ENCODE measurements around the gene MYO18A. TPM values are rescaled to one million over a fixed set of nuclear protein-coding genes. Genes with fewer than 3 reads are reported as not detected.

The MYO18A gene
- total and polyA plus RNA-seq, 2 of the 4 experiments (the other 2 are of a cell fraction): 22.4 to 39.1 TPM

DNA sequence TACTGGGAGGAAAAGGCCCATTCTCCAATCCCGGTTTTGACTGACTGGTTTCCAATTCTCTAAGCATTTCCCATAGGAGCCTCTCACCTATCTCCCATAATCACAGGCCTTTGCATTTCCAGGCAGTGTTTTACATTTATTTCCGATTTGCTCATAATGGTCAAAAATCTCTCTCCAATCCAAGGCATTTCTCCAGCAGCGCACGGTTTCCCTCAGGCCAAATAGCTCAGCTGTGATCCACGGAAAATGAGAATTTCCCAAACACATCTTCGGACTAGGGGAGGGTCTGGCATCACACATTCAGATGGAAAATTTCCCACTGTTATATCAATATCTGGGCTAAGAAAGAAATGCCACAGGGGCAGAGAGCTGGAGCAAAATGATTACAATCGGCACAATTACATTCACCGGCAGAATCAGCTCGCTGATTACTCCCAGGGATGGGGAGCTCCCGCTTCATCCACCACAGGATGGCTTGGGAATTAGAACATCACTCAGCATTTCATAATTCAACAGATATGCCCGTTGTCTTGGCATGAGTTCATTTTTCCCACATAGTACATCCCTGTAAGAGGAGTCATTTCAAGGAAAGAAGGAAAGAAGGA, 130.6 kb downstream of the MYO18A start:
- POLR2A ChIA-PET (ENCODE audit: unreplicated experiment): no interaction called here
- H3K14ac ChIP-seq (replicated peaks; ENCODE audit: low read depth, low read length): no peak overlapping the region
- no peak overlapping the region for H2BK20ac ChIP-seq (ENCODE audit: low read depth, low read length)
- intact Hi-C loops (cut with micrococcal nuclease) (loop anchor here (10.0 kb wide), 1 partner anchor 85 kb away; no protein-coding TSS in a partner anchor), in situ Hi-C loops (cut with MboI; ENCODE audit: low sequenced_read_pairs) (loop anchor here (10.0 kb wide), 1 partner anchor 55 kb away; no protein-coding TSS in a partner anchor), dilution Hi-C loops (cut with HindIII; ENCODE audit: low sequenced_read_pairs, unreplicated experiment) (no loop called here)
- no peak overlapping the region for H4K91ac ChIP-seq (ENCODE audit: insufficient read depth, low read depth, low read length)
- no peak overlapping the region for H2BK5ac ChIP-seq (ENCODE audit: low read depth, low read length, poor library complexity, severe bottlenecking)
- no peak overlapping the region for H2BK120ac ChIP-seq (ENCODE audit: low read depth, low read length)
- no peak overlapping the region for H3K23ac ChIP-seq (ENCODE audit: low read depth, low read length)
- H3K79me1 ChIP-seq (ENCODE audit: low read depth in 1 of 2, low read length in 2 of 2): no peaks in the 10 kb centered on the region
- H2AK9ac ChIP-seq (replicated peaks; ENCODE audit: low read depth, low read length, poor library complexity): no peak overlapping the region
- H3K4ac ChIP-seq (ENCODE audit: low read depth, low read length): no peak overlapping the region
- ATAC-seq (ENCODE audit: low read depth) (no peak), DNase-seq (no peak)
- no peak for TF ChIP-seq MXI1 (IDR thresholded peaks at IDR 0.05; ENCODE audit: borderline replicate concordance, low read depth, low read length)
- H4K8ac ChIP-seq (ENCODE audit: low read depth in 2 of 2, low read length in 2 of 2): no peak overlapping the region
- H4K5ac ChIP-seq (ENCODE audit: low read depth, low read length): no peak overlapping the region
- no peak overlapping the region for H2BK15ac ChIP-seq (ENCODE audit: low read depth, low read length)
- H4K20me1 ChIP-seq (ENCODE audit: insufficient read depth, low read length): no peaks in the 10 kb centered on the region
- no peaks in the 10 kb centered on the region for H3K4me1 ChIP-seq (ENCODE audit: control insufficient read depth, insufficient read depth, low read length)
- no peak overlapping the region for H3K4me2 ChIP-seq (ENCODE audit: low read depth, low read length)
- no peak overlapping the region for H2AFZ ChIP-seq (replicated peaks; ENCODE audit: low read length, poor library complexity)
- H3K18ac ChIP-seq (ENCODE audit: low read depth, low read length): no peak overlapping the region
- no peak overlapping the region for H2AK5ac ChIP-seq (ENCODE audit: low read depth, low read length)
- 89% methylated on average over 4 of the region's 11 CpGs; no CpG with 5 or more reads in 1 of the 2 experiments for WGBS, 2 experiments (ENCODE audit: extremely low coverage in 2 of 2, insufficient read length in 1 of 2)
- BruUV-seq (replicated peaks): no TSS peak
- H3K9me1 ChIP-seq (ENCODE audit: insufficient read depth, low read length): peaks cover 2% of the 10 kb centered on the region; the same call in 1 of the 2 replicates
- H3K4me3 ChIP-seq (ENCODE audit: insufficient read depth, low read depth, low read length): no peak overlapping the region
- H3K36me3 ChIP-seq (ENCODE audit: control insufficient read depth, insufficient read depth, low read length): no peaks in the 10 kb centered on the region
- no peak overlapping the region for H3K27ac ChIP-seq (ENCODE audit: insufficient read depth, low read length)
- peaks cover 81% of the 10 kb centered on the region for H3K27me3 ChIP-seq (ENCODE audit: control insufficient read depth, insufficient read depth, low read length)
- H3K9me3 ChIP-seq (ENCODE audit: control insufficient read depth, insufficient read depth, low read length): no peaks in the 10 kb centered on the region; the same call in 1 of the 2 replicates
- no peak overlapping the region for H3K56ac ChIP-seq (ENCODE audit: extremely low read depth, insufficient read depth, low read length)
- CTCF ChIA-PET: no interaction called here
- H3K9ac ChIP-seq (ENCODE audit: low read depth, low read length): no peak overlapping the region

Data from IMR-90 (cell line).